ENCODE measurements around the gene IYD.

The IYD gene

GRCh38 chr6:150333585-150333941, 35.2 kb upstream of the IYD start:
- H3K27me3 ChIP-seq (ENCODE audit: low read depth, low read length): no peaks in the 10 kb centered on the region
- H3K27ac ChIP-seq (ENCODE audit: low read length): no peak overlapping the region
- H3K9me3 ChIP-seq (ENCODE audit: control insufficient read depth in 1 of 2, low read length in 2 of 2): no peaks in the 10 kb centered on the region
- H3K4me3 ChIP-seq (ENCODE audit: low read depth in 1 of 2, low read length in 2 of 2): no peak overlapping the region
- no peaks in the 10 kb centered on the region for H3K36me3 ChIP-seq (ENCODE audit: control insufficient read depth in 1 of 2, insufficient read depth in 2 of 2, low read length in 2 of 2)
- H3K4me1 ChIP-seq (ENCODE audit: control insufficient read depth in 1 of 2, insufficient read depth in 2 of 2, low read length in 2 of 2): no peaks in the 10 kb centered on the region

GRCh38 chr6:150334790-150335783, 33.7 kb upstream of the IYD start:
- Histone ChIP-seq H3K27me3 (ENCODE audit: low read depth, low read length) (no peaks in the 10 kb centered on the region), H3K4me3 (ENCODE audit: low read depth in 1 of 2, low read length in 2 of 2) (no peak overlapping the region), H3K9me3 (ENCODE audit: control insufficient read depth in 1 of 2, low read length in 2 of 2) (no peaks in the 10 kb centered on the region), H3K36me3 (ENCODE audit: control insufficient read depth in 1 of 2, insufficient read depth in 2 of 2, low read length in 2 of 2) (no peaks in the 10 kb centered on the region), H3K4me1 (ENCODE audit: control insufficient read depth in 1 of 2, insufficient read depth in 2 of 2, low read length in 2 of 2) (no peaks in the 10 kb centered on the region), H3K27ac (ENCODE audit: low read length) (no peak overlapping the region)

GRCh38 chr6:150336299-150336698, 32.5 kb upstream of the IYD start:
- H3K27me3 ChIP-seq (ENCODE audit: low read depth, low read length): no peaks in the 10 kb centered on the region
- H3K27ac ChIP-seq (ENCODE audit: low read length): no peak overlapping the region
- H3K36me3 ChIP-seq (ENCODE audit: control insufficient read depth in 1 of 2, insufficient read depth in 2 of 2, low read length in 2 of 2): no peaks in the 10 kb centered on the region
- H3K4me1 ChIP-seq (ENCODE audit: control insufficient read depth in 1 of 2, insufficient read depth in 2 of 2, low read length in 2 of 2): no peaks in the 10 kb centered on the region
- H3K4me3 ChIP-seq (ENCODE audit: low read depth in 1 of 2, low read length in 2 of 2): no peak overlapping the region
- H3K9me3 ChIP-seq (ENCODE audit: control insufficient read depth in 1 of 2, low read length in 2 of 2): no peaks in the 10 kb centered on the region

- H3K4me3 ChIP-seq (ENCODE audit: low read depth in 1 of 2, low read length in 2 of 2): no peak overlapping the region
- no peaks in the 10 kb centered on the region for H3K36me3 ChIP-seq (ENCODE audit: control insufficient read depth in 1 of 2, insufficient read depth in 2 of 2, low read length in 2 of 2)
- no peaks in the 10 kb centered on the region for H3K27me3 ChIP-seq (ENCODE audit: low read depth, low read length)
- H3K9me3 ChIP-seq (ENCODE audit: control insufficient read depth in 1 of 2, low read length in 2 of 2): no peaks in the 10 kb centered on the region
- H3K4me1 ChIP-seq (ENCODE audit: control insufficient read depth in 1 of 2, insufficient read depth in 2 of 2, low read length in 2 of 2): no peaks in the 10 kb centered on the region
- H3K27ac ChIP-seq (ENCODE audit: low read length): no peak overlapping the region
Measured at GRCh38 chr6:150336708-150337107, 32.1 kb upstream of the IYD start.

GRCh38 chr6:150342126-150342525, 26.7 kb upstream of the IYD start:
- Histone ChIP-seq H3K27ac (ENCODE audit: low read length) (no peak overlapping the region), H3K4me3 (ENCODE audit: low read depth in 1 of 2, low read length in 2 of 2) (no peak overlapping the region), H3K36me3 (ENCODE audit: control insufficient read depth in 1 of 2, insufficient read depth in 2 of 2, low read length in 2 of 2) (no peaks in the 10 kb centered on the region)

GRCh38 chr6:150343434-150343833, 25.4 kb upstream of the IYD start:
- no peak overlapping the region for H3K27ac ChIP-seq (ENCODE audit: low read length)

More at GRCh38 chr6:150342126-150342525, 26.7 kb upstream of the IYD start:
- no peaks in the 10 kb centered on the region for H3K9me3 ChIP-seq (ENCODE audit: control insufficient read depth in 1 of 2, low read length in 2 of 2)
- no peaks in the 10 kb centered on the region for H3K4me1 ChIP-seq (ENCODE audit: control insufficient read depth in 1 of 2, insufficient read depth in 2 of 2, low read length in 2 of 2)
- H3K27me3 ChIP-seq (ENCODE audit: low read depth, low read length): no peaks in the 10 kb centered on the region

GRCh38 chr6:150345781-150346180, 23.0 kb upstream of the IYD start:
- no peaks in the 10 kb centered on the region for H3K4me1 ChIP-seq (ENCODE audit: control insufficient read depth in 1 of 2, insufficient read depth in 2 of 2, low read length in 2 of 2)
- no peaks in the 10 kb centered on the region for H3K27me3 ChIP-seq (ENCODE audit: low read depth, low read length)
- no peaks in the 10 kb centered on the region for H3K9me3 ChIP-seq (ENCODE audit: control insufficient read depth in 1 of 2, low read length in 2 of 2)
- no peaks in the 10 kb centered on the region for H3K36me3 ChIP-seq (ENCODE audit: control insufficient read depth in 1 of 2, insufficient read depth in 2 of 2, low read length in 2 of 2)
- no peak overlapping the region for H3K27ac ChIP-seq (ENCODE audit: low read length)
- no peak overlapping the region for H3K4me3 ChIP-seq (ENCODE audit: low read depth in 1 of 2, low read length in 2 of 2)

More at GRCh38 chr6:150343434-150343833, 25.4 kb upstream of the IYD start:
- no peaks in the 10 kb centered on the region for H3K4me1 ChIP-seq (ENCODE audit: control insufficient read depth in 1 of 2, insufficient read depth in 2 of 2, low read length in 2 of 2)
- H3K36me3 ChIP-seq (ENCODE audit: control insufficient read depth in 1 of 2, insufficient read depth in 2 of 2, low read length in 2 of 2): no peaks in the 10 kb centered on the region
- H3K4me3 ChIP-seq (ENCODE audit: low read depth in 1 of 2, low read length in 2 of 2): no peak overlapping the region
- no peaks in the 10 kb centered on the region for H3K27me3 ChIP-seq (ENCODE audit: low read depth, low read length)
- no peaks in the 10 kb centered on the region for H3K9me3 ChIP-seq (ENCODE audit: control insufficient read depth in 1 of 2, low read length in 2 of 2)

GRCh38 chr6:150346346-150346745, 22.5 kb upstream of the IYD start:
- H3K9me3 ChIP-seq (ENCODE audit: control insufficient read depth in 1 of 2, low read length in 2 of 2): no peaks in the 10 kb centered on the region
- no peak overlapping the region for H3K27ac ChIP-seq (ENCODE audit: low read length)
- no peak overlapping the region for H3K4me3 ChIP-seq (ENCODE audit: low read depth in 1 of 2, low read length in 2 of 2)
- no peaks in the 10 kb centered on the region for H3K36me3 ChIP-seq (ENCODE audit: control insufficient read depth in 1 of 2, insufficient read depth in 2 of 2, low read length in 2 of 2)
- no peaks in the 10 kb centered on the region for H3K4me1 ChIP-seq (ENCODE audit: control insufficient read depth in 1 of 2, insufficient read depth in 2 of 2, low read length in 2 of 2)
- no peaks in the 10 kb centered on the region for H3K27me3 ChIP-seq (ENCODE audit: low read depth, low read length)

GRCh38 chr6:150347845-150348244, 21.0 kb upstream of the IYD start:
- Histone ChIP-seq H3K36me3 (ENCODE audit: control insufficient read depth in 1 of 2, insufficient read depth in 2 of 2, low read length in 2 of 2) (no peaks in the 10 kb centered on the region), H3K27me3 (ENCODE audit: low read depth, low read length) (no peaks in the 10 kb centered on the region), H3K27ac (ENCODE audit: low read length) (no peak overlapping the region), H3K4me1 (ENCODE audit: control insufficient read depth in 1 of 2, insufficient read depth in 2 of 2, low read length in 2 of 2) (no peaks in the 10 kb centered on the region), H3K4me3 (ENCODE audit: low read depth in 1 of 2, low read length in 2 of 2) (no peak overlapping the region), H3K9me3 (ENCODE audit: control insufficient read depth in 1 of 2, low read length in 2 of 2) (no peaks in the 10 kb centered on the region)

GRCh38 chr6:150349546-150349945, 19.3 kb upstream of the IYD start:
- no peaks in the 10 kb centered on the region for H3K36me3 ChIP-seq (ENCODE audit: control insufficient read depth in 1 of 2, insufficient read depth in 2 of 2, low read length in 2 of 2)
- no peak overlapping the region for H3K27ac ChIP-seq (ENCODE audit: low read length)
- H3K9me3 ChIP-seq (ENCODE audit: control insufficient read depth in 1 of 2, low read length in 2 of 2): no peaks in the 10 kb centered on the region
- no peaks in the 10 kb centered on the region for H3K27me3 ChIP-seq (ENCODE audit: low read depth, low read length)
- H3K4me1 ChIP-seq (ENCODE audit: control insufficient read depth in 1 of 2, insufficient read depth in 2 of 2, low read length in 2 of 2): no peaks in the 10 kb centered on the region
- H3K4me3 ChIP-seq (ENCODE audit: low read depth in 1 of 2, low read length in 2 of 2): no peak overlapping the region

- H3K4me1 ChIP-seq (ENCODE audit: control insufficient read depth in 1 of 2, insufficient read depth in 2 of 2, low read length in 2 of 2): no peaks in the 10 kb centered on the region
Measured at GRCh38 chr6:150352321-150353296, 16.2 kb upstream of the IYD start.

More at GRCh38 chr6:150352321-150353296, 16.2 kb upstream of the IYD start:
- no peak overlapping the region for H3K4me3 ChIP-seq (ENCODE audit: low read depth in 1 of 2, low read length in 2 of 2)
- no peaks in the 10 kb centered on the region for H3K9me3 ChIP-seq (ENCODE audit: control insufficient read depth in 1 of 2, low read length in 2 of 2)
- no peaks in the 10 kb centered on the region for H3K27me3 ChIP-seq (ENCODE audit: low read depth, low read length)
- H3K36me3 ChIP-seq (ENCODE audit: control insufficient read depth in 1 of 2, insufficient read depth in 2 of 2, low read length in 2 of 2): no peaks in the 10 kb centered on the region
- no peak overlapping the region for H3K27ac ChIP-seq (ENCODE audit: low read length)
